H9 (cell line): Measurements from ENCODE around the gene ARID5A. TPM values are rescaled to one million over a fixed set of nuclear protein-coding genes. Genes with fewer than 3 reads are reported as not detected.

Experiments used
- DNase-seq: peaks from one replicate; pipeline ENCODE4 v3.0.0-alpha.2; 2017
- H2AFZ ChIP-seq: one replicate; pipeline ENCODE4 v1.6.1; 2013; ENCODE audit warnings: mild to moderate bottlenecking, low read length, control low read depth, moderate library complexity
- H2AK5ac ChIP-seq: 2 replicates; pipeline ENCODE4 v1.6.1; 2013; ENCODE audit warnings: low read length, control low read depth, mixed read lengths; ENCODE audit not compliant: insufficient read length
- H2BK120ac ChIP-seq: one replicate; pipeline ENCODE4 v1.6.1; 2013; ENCODE audit warnings: low read depth, mild to moderate bottlenecking, low read length, control low read depth, inconsistent platforms; ENCODE audit not compliant: poor library complexity, severe bottlenecking
- H2BK12ac ChIP-seq: 2 replicates; pipeline ENCODE4 v1.6.1; 2013; ENCODE audit warnings: low read length, control low read depth, mixed read lengths, low read depth; ENCODE audit not compliant: insufficient read length
- H2BK15ac ChIP-seq: 2 replicates; pipeline ENCODE4 v1.6.1; 2013; ENCODE audit warnings: low read depth, low read length, control low read depth
- H2BK20ac ChIP-seq: one replicate; pipeline ENCODE4 v1.6.1; 2013; ENCODE audit warnings: low read depth, mild to moderate bottlenecking, low read length, control low read depth, inconsistent platforms; ENCODE audit not compliant: poor library complexity, severe bottlenecking
- H2BK5ac ChIP-seq: 2 replicates; pipeline ENCODE4 v1.6.1; 2013; ENCODE audit warnings: low read length, control low read depth, mixed read lengths; ENCODE audit not compliant: insufficient read length
- H3K14ac ChIP-seq: 2 replicates; pipeline ENCODE4 v1.6.1; 2013; ENCODE audit warnings: low read length, control low read depth; ENCODE audit not compliant: insufficient read depth
- H3K18ac ChIP-seq: 2 replicates; pipeline ENCODE4 v1.6.1; 2013; ENCODE audit warnings: low read depth, mild to moderate bottlenecking, mixed read lengths, low read length, control low read depth; ENCODE audit not compliant: insufficient read length
- H3K23ac ChIP-seq: 2 replicates; pipeline ENCODE4 v1.6.1; 2013; ENCODE audit warnings: low read length, control low read depth, mixed read lengths, low read depth; ENCODE audit not compliant: insufficient read length
- H3K23me2 ChIP-seq: 2 replicates; pipeline ENCODE4 v1.6.1; 2013; ENCODE audit warnings: low read depth, mild to moderate bottlenecking, mixed read lengths, low read length, control low read depth; ENCODE audit not compliant: insufficient read length, poor library complexity, severe bottlenecking
- H3K27ac ChIP-seq: 2 replicates; pipeline ENCODE4 v1.5.1; 2013; ENCODE audit warnings: low read length, control low read depth, mixed read lengths, low read depth; ENCODE audit not compliant: insufficient read length
- H3K27me3 ChIP-seq: 2 replicates; pipeline ENCODE4 v1.6.1; 2013; ENCODE audit warnings: low read length, control low read depth, inconsistent platforms; ENCODE audit not compliant: insufficient read depth
- H3K4ac ChIP-seq: 2 replicates; pipeline ENCODE4 v1.6.1; 2013; ENCODE audit warnings: low read depth, mild to moderate bottlenecking, control low read depth, inconsistent platforms, low read length, moderate library complexity
- H3K4me1 ChIP-seq: 2 replicates; pipeline ENCODE4 v1.6.1; 2013; ENCODE audit warnings: low read length, control low read depth, inconsistent platforms; ENCODE audit not compliant: insufficient read depth
- H3K4me2 ChIP-seq: 2 replicates; pipeline ENCODE4 v1.6.1; 2013; ENCODE audit warnings: low read length, control low read depth, mixed read lengths; ENCODE audit not compliant: insufficient read length, insufficient read depth
- H3K56ac ChIP-seq: 2 replicates; pipeline ENCODE4 v1.6.1; 2013; ENCODE audit warnings: low read depth, mild to moderate bottlenecking, mixed read lengths, low read length, control low read depth; ENCODE audit not compliant: insufficient read length
- H3K79me1 ChIP-seq: 2 replicates; pipeline ENCODE4 v1.6.1; 2013; ENCODE audit warnings: low read depth, mild to moderate bottlenecking, moderate library complexity, low read length, control low read depth, inconsistent platforms; ENCODE audit not compliant: insufficient read depth, poor library complexity, severe bottlenecking
- H3K79me2 ChIP-seq: 2 replicates; pipeline ENCODE4 v1.6.1; 2013; ENCODE audit warnings: low read length, control low read depth, inconsistent platforms; ENCODE audit not compliant: insufficient read depth
- H3K9ac ChIP-seq: 2 replicates; pipeline ENCODE4 v1.6.1; 2013; ENCODE audit warnings: low read length, control low read depth, mixed read lengths; ENCODE audit not compliant: insufficient read length; ENCODE audit errors: extremely low read depth
- H3K9me3 ChIP-seq: one replicate; pipeline ENCODE4 v1.6.1; 2013; ENCODE audit warnings: low read depth, low read length, inconsistent platforms; ENCODE audit not compliant: control insufficient read depth
- H3T11ph ChIP-seq: one replicate; pipeline ENCODE4 v1.6.1; 2013; ENCODE audit warnings: mild to moderate bottlenecking, low read length, control low read depth, inconsistent platforms
- H4K20me1 ChIP-seq: one replicate; pipeline ENCODE4 v1.6.1; 2013; ENCODE audit not compliant: control insufficient read depth, insufficient read length, insufficient read depth
- H4K5ac ChIP-seq: 2 replicates; pipeline ENCODE4 v1.6.1; 2013; ENCODE audit warnings: low read depth, mild to moderate bottlenecking, mixed read lengths, low read length, control low read depth; ENCODE audit not compliant: insufficient read length
- H4K8ac ChIP-seq: replicated peaks from 2 replicates; pipeline ENCODE4 v1.6.1; 2013; ENCODE audit warnings: low read length, control low read depth, mixed read lengths, low read depth; ENCODE audit not compliant: insufficient read length
- H4K91ac ChIP-seq: 2 replicates; pipeline ENCODE4 v1.6.1; 2013; ENCODE audit warnings: low read depth, mild to moderate bottlenecking, moderate library complexity, mixed read lengths, low read length, control low read depth; ENCODE audit not compliant: insufficient read length
- H3K27ac Mint-ChIP-seq, 3 experiments: 2 replicates in 2 of 3; 3 replicates in 1 of 3; pipeline ENCODE4 v1.8.0; 2020 to 2021; ENCODE audit warnings: mixed read lengths in 3 of 3, mild to moderate bottlenecking in 1 of 3, moderate library complexity in 1 of 3
- H3K27me3 Mint-ChIP-seq: 2 replicates; pipeline ENCODE4 v1.8.0; 2021; ENCODE audit warnings: low read depth, mild to moderate bottlenecking, moderate library complexity, mixed read lengths
- H3K36me3 Mint-ChIP-seq, 3 experiments: 2 replicates in 2 of 3; 3 replicates in 1 of 3; pipeline ENCODE4 v1.8.0; 2020 to 2021; ENCODE audit warnings: low read depth in 3 of 3, mixed read lengths in 3 of 3; ENCODE audit not compliant: insufficient read depth in 1 of 3
- H3K4me1 Mint-ChIP-seq, 2 experiments: 2 replicates each; pipeline ENCODE4 v1.8.0; 2020; ENCODE audit warnings: mixed read lengths in 2 of 2
- H3K4me3 Mint-ChIP-seq, 2 experiments: 2 replicates in 1 of 2; 3 replicates in 1 of 2; pipeline ENCODE4 v1.8.0; 2020 to 2021; ENCODE audit warnings: mild to moderate bottlenecking in 2 of 2, mixed read lengths in 2 of 2, moderate library complexity in 1 of 2
- H3K9me3 Mint-ChIP-seq, 2 experiments: 2 replicates in 1 of 2; 3 replicates in 1 of 2; pipeline ENCODE4 v1.8.0; 2020; ENCODE audit warnings: mild to moderate bottlenecking in 2 of 2, mixed read lengths in 2 of 2, moderate library complexity in 1 of 2
- CTCF ChIP-seq: fragments of 200-600 bp; sonication (generic); conservative IDR thresholded peaks from 3 replicates; pipeline ENCODE4 v1.8.0; 2021; ENCODE audit warnings: antibody characterized with exemption, mild to moderate bottlenecking
- WGBS: extraction: QIAGEN DNeasy Blood & Tissue Kit; methylation state at CpG from one replicate; pipeline ENCODE4 v1.1.7; 2013; ENCODE audit warnings: missing lambda C conversion rate, low lambda C conversion rate, mixed read lengths; ENCODE audit not compliant: insufficient read length; ENCODE audit errors: extremely low coverage; 5-methylcytosine and 5-hydroxymethylcytosine counted together
- total RNA-seq: library from RNA; stranded (reverse); gene quantifications from 2 replicates; pipeline ENCODE4 v1.2.1, GENCODE V29; 2021

The ARID5A gene
- total RNA-seq, 1 experiment from 2014 or later = 4.5 TPM

DNA sequence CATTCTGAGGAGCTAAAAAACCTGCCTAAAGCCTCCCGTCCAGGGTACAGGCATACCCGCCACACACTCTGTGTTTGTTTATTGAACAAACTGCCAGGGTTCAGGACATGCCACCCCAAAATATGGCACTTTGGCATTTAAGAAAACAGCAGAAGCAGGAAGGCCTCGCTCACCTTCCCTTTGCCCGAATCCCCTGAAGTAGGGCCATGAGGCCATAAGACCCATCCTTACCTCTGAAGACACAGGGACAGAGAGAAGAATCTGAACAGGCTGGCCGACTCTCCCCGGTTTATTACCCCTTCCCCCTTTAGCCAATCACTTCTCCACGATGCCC lies 29.7 kb upstream of the ARID5A start:
- no peaks in the 10 kb centered on the region for H3K4me1 ChIP-seq
- no peak for DNase-seq
- TF ChIP-seq CTCF = no peak
- H3K79me2 ChIP-seq = no peaks in the 10 kb centered on the region
- no peak overlapping the region for H3K14ac ChIP-seq
- H4K8ac ChIP-seq = no peak overlapping the region
- H4K5ac ChIP-seq = no peak overlapping the region
- H3K23ac ChIP-seq = no peak overlapping the region
- H3K9ac ChIP-seq = no peak overlapping the region
- no peak overlapping the region for H2AK5ac ChIP-seq
- Mint-ChIP-seq H3K9me3 (no peaks in the 10 kb centered on the region; a peak in 1 of 5 replicates), H3K36me3 (no peaks in the 10 kb centered on the region; a peak in 1 of 7 replicates), H3K27me3 (peaks cover 38% of the 10 kb centered on the region), H3K4me3 (no peak overlapping the region), H3K4me1 (peaks cover 21 to 27% of the 10 kb centered on the region in 2 experiments), H3K27ac (no peak overlapping the region)
- no peak overlapping the region for H3K27ac ChIP-seq
- H3K79me1 ChIP-seq = no peaks in the 10 kb centered on the region
- H2BK15ac ChIP-seq = no peak overlapping the region
- no peak overlapping the region for H3T11ph ChIP-seq
- H3K23me2 ChIP-seq = no peaks in the 10 kb centered on the region
- no peak overlapping the region for H3K18ac ChIP-seq
- H3K27me3 ChIP-seq = no peaks in the 10 kb centered on the region; the same call in 1 of the 2 replicates
- no CpG with 5 or more reads among the region's 7 CpGs for WGBS
- H2BK20ac ChIP-seq = no peak overlapping the region
- no peak overlapping the region for H4K91ac ChIP-seq
- H3K4me2 ChIP-seq = no peak overlapping the region
- no peak overlapping the region for H2BK5ac ChIP-seq
- no peak overlapping the region for H2BK120ac ChIP-seq
- H2AFZ ChIP-seq = no peak overlapping the region
- no peak overlapping the region for H3K4ac ChIP-seq
- H3K56ac ChIP-seq = no peak overlapping the region
- no peak overlapping the region for H2BK12ac ChIP-seq
- H4K20me1 ChIP-seq = no peaks in the 10 kb centered on the region
- no peaks in the 10 kb centered on the region for H3K9me3 ChIP-seq
